Measurements from ENCODE around the gene WDR45B. TPM values are rescaled to one million over a fixed set of nuclear protein-coding genes. Genes with fewer than 3 reads are reported as not detected.
A peak's percentile ranks its signal among the peaks of the same experiment; 100 is the strongest.

WDR45B gene
- total and polyA plus RNA-seq, 11 donors, result 23.5 to 60.7 (median 40.1) TPM

- Histone ChIP-seq H3K27me3 (no peaks in the 10 kb centered on the region), H3K9me3 (peaks cover 0 to 16% (median 7%) of the 10 kb centered on the region in 12 donors), H3K4me3 (no peak overlapping the region), H3K4me1 (peaks cover 0 to 10% (median 0%) of the 10 kb centered on the region in 12 donors), H3K36me3 (no peaks in the 10 kb centered on the region), H3K27ac (no peak overlapping the region)
- TF ChIP-seq, protein P1, sequence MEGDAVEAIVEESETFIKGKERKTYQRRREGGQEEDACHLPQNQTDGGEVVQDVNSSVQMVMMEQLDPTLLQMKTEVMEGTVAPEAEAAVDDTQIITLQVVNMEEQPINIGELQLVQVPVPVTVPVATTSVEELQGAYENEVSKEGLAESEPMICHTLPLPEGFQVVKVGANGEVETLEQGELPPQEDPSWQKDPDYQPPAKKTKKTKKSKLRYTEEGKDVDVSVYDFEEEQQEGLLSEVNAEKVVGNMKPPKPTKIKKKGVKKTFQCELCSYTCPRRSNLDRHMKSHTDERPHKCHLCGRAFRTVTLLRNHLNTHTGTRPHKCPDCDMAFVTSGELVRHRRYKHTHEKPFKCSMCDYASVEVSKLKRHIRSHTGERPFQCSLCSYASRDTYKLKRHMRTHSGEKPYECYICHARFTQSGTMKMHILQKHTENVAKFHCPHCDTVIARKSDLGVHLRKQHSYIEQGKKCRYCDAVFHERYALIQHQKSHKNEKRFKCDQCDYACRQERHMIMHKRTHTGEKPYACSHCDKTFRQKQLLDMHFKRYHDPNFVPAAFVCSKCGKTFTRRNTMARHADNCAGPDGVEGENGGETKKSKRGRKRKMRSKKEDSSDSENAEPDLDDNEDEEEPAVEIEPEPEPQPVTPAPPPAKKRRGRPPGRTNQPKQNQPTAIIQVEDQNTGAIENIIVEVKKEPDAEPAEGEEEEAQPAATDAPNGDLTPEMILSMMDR (IDR thresholded peaks at IDR 0.05), result no peak
- TF ChIP-seq POLR2A (IDR thresholded peaks at IDR 0.05), result no peak
- no peak for ATAC-seq
- intact Hi-C loops (cut with DNase I), result loop anchor here in 2 of 10 donors (5.0 to 10.0 kb wide), 2 partner anchors 87 to 90 kb away; no protein-coding TSS in a partner anchor
- WGBS, 4 donors, result 89 to 91% (median 90%) methylated on average over 23 of the region's 23 CpGs
- peak in 1 of 5 donors; percentile 18 for DNase-seq
Observed at GRCh38 chr17:82677353-82677925, 29.2 kb upstream of the WDR45B start.

DNA sequence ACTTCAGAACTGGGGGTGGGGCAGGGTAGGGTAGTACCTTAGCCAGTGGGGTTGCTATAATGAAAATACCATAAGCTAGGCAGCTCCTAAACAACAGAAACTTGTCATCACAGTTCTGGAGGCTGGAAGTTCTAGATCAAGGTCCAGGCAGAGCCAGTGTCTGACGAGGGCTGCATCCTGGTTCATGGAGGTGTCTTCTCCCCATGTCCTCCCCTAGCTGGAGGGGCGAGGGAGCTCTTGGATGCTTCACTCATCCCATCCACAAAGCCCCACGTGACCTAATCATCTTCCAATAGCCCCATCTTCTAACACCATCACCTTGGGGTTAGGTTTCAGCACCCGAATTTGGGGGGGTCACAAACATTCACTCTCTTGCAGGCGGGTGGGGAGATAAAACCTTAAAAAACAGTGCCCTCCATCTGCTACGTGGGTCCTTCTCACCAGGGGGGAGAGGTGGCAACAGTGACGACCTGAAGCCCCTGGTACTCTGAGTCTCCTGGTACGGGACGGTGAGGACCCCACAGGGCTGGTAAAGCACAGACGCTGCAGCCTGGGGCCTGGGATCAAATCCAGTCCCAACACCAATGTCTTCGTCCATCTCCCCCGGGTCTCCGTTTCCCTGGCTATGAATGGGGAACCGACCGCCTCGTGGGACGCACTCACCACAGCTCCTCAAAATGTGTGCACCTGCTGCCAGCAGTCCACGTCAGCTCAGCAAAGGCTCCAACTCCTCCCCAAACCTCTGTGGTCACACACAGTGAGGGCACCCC is 27.4 kb upstream of the WDR45B start:
- intact Hi-C loops (cut with DNase I), result loop anchor here in 2 of 10 donors (5.0 to 10.0 kb wide), 2 partner anchors 89 to 92 kb away; no protein-coding TSS in a partner anchor
- WGBS, 4 donors, result 83 to 85% (median 84%) methylated on average over 17 to 18 of the region's 18 CpGs
- no peak for TF ChIP-seq POLR2A (IDR thresholded peaks at IDR 0.05)
- TF ChIP-seq, protein P1 (IDR thresholded peaks at IDR 0.05), result no peak

GRCh38 chr17:82674656-82675475 is 26.6 kb upstream of the WDR45B start:
- Histone ChIP-seq H3K9me3 (no peaks in the 10 kb centered on the region), H3K27ac (peak overlapping the region in 3 of 12 donors; percentile 4 to 33 (median 30)), H3K27me3 (no peaks in the 10 kb centered on the region), H3K4me3 (no peak overlapping the region), H3K36me3 (no peaks in the 10 kb centered on the region), H3K4me1 (peaks cover 0 to 19% (median 5%) of the 10 kb centered on the region in 12 donors)
- TF ChIP-seq, protein P1 (IDR thresholded peaks at IDR 0.05), result no peak
- no peak for TF ChIP-seq POLR2A (IDR thresholded peaks at IDR 0.05)
- intact Hi-C loops (cut with DNase I), result loop anchor here in 2 of 10 donors (5.0 to 10.0 kb wide), 2 partner anchors 90 to 92 kb away; no protein-coding TSS in a partner anchor
- ATAC-seq, result peak in 3 of 4 donors; percentile 40 to 83 (median 51)
- peak in 1 of 5 donors; percentile 43 for DNase-seq
- WGBS, 4 donors, result 72 to 78% (median 76%) methylated on average over 20 of the region's 20 CpGs

More for the DNA sequence above, 27.4 kb upstream of the WDR45B start:
- Histone ChIP-seq H3K4me1 (peaks cover 0 to 11% (median under 1%) of the 10 kb centered on the region in 12 donors), H3K36me3 (no peaks in the 10 kb centered on the region), H3K4me3 (no peak overlapping the region), H3K9me3 (no peaks in the 10 kb centered on the region), H3K27ac (peak overlapping the region in 2 of 12 donors; percentile 4 to 22), H3K27me3 (no peaks in the 10 kb centered on the region)
- DNase-seq (peak in 1 of 5 donors; percentile 17), ATAC-seq (no peak)
